GM23338 (cell line): ENCODE data around the gene CCDC149.

Experiments used
- EZH2 ChIP-seq: fragments of 200-600 bp; sonication (generic); IDR thresholded peaks from one replicate; pipeline ENCODE4 v1.8.0; 2017; ENCODE audit warnings: antibody characterized with exemption, mild to moderate bottlenecking, low read depth; ENCODE audit not compliant: unreplicated experiment
- EZH2phosphoT487 ChIP-seq: fragments of 200-600 bp; sonication (generic); IDR thresholded peaks from one replicate; pipeline ENCODE4 v1.8.1; 2018; ENCODE audit warnings: antibody characterized with exemption; ENCODE audit not compliant: unreplicated experiment
- JUNB ChIP-seq: IDR thresholded peaks from one replicate; pipeline ENCODE4 v1.6.1; 2016; ENCODE audit warnings: antibody characterized with exemption; ENCODE audit not compliant: unreplicated experiment
- POLR2AphosphoS5 ChIP-seq: IDR thresholded peaks from 2 replicates; pipeline ENCODE4 v1.6.1; 2016; ENCODE audit warnings: antibody characterized with exemption, low read depth
- ZNF114 ChIP-seq: fragments of 250-450 bp; sonication (Bioruptor Pico); IDR thresholded peaks from 2 replicates; pipeline ENCODE4 v1.5.0; 2020; ENCODE audit warnings: mild to moderate bottlenecking, moderate library complexity
- TF ChIP-seq, protein P1 (sequence below), 2 experiments: fragments of 200-600 bp in 1 of 2; sonication (generic) in 1 of 2; conservative IDR thresholded peaks; 2 replicates each; pipeline versions ENCODE4 v1.5.1 to v1.6.1; 2016 to 2017; ENCODE audit warnings: antibody characterized with exemption in 2 of 2, low read depth in 2 of 2, mild to moderate bottlenecking in 2 of 2, moderate library complexity in 1 of 2
- TF ChIP-seq, protein P2 (sequence below): IDR thresholded peaks from 2 replicates; pipeline ENCODE4 v1.6.1; 2016; ENCODE audit warnings: antibody characterized with exemption

GRCh38 chr4:24928708-24929107, 15.9 kb upstream of the CCDC149 start:
- TF ChIP-seq, protein P1, sequence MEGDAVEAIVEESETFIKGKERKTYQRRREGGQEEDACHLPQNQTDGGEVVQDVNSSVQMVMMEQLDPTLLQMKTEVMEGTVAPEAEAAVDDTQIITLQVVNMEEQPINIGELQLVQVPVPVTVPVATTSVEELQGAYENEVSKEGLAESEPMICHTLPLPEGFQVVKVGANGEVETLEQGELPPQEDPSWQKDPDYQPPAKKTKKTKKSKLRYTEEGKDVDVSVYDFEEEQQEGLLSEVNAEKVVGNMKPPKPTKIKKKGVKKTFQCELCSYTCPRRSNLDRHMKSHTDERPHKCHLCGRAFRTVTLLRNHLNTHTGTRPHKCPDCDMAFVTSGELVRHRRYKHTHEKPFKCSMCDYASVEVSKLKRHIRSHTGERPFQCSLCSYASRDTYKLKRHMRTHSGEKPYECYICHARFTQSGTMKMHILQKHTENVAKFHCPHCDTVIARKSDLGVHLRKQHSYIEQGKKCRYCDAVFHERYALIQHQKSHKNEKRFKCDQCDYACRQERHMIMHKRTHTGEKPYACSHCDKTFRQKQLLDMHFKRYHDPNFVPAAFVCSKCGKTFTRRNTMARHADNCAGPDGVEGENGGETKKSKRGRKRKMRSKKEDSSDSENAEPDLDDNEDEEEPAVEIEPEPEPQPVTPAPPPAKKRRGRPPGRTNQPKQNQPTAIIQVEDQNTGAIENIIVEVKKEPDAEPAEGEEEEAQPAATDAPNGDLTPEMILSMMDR (conservative IDR thresholded peaks at IDR 0.05; ENCODE audit: low read depth in 2 of 2) = no peak
- no peak for TF ChIP-seq POLR2AphosphoS5
- no peak for TF ChIP-seq EZH2phosphoT487
- TF ChIP-seq, protein P2, sequence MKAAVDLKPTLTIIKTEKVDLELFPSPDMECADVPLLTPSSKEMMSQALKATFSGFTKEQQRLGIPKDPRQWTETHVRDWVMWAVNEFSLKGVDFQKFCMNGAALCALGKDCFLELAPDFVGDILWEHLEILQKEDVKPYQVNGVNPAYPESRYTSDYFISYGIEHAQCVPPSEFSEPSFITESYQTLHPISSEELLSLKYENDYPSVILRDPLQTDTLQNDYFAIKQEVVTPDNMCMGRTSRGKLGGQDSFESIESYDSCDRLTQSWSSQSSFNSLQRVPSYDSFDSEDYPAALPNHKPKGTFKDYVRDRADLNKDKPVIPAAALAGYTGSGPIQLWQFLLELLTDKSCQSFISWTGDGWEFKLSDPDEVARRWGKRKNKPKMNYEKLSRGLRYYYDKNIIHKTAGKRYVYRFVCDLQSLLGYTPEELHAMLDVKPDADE = no peak
- TF ChIP-seq ZNF114 (CRISPR knock-in tag) = no peak
- TF ChIP-seq EZH2 = no peak
- TF ChIP-seq JUNB = no peak
